HG03064 (cell line): ENCODE results near the gene CNOT3.
A peak's percentile ranks its signal among the peaks of the same experiment; 100 is the strongest.
"Not testable (repeated sequence)": the region's sequence is repeated elsewhere in the genome, so short reads cannot be mapped to it uniquely, and the experiment has no call there.

Experiments used
- ATAC-seq: cut with Tn5 transposase; IDR thresholded peaks from one replicate; pipeline ENCODE4 v1.9.1; 2021; ENCODE audit warnings: low read depth; ENCODE audit not compliant: unreplicated experiment

CNOT3 gene

GRCh38 chr19:54137699-54138488 is at the start of gene CNOT3:
CNOT3 (plus strand) TSS chr19:54137762; CDS start chr19:54142979, 5,217 bp downstream.
- no peak for ATAC-seq

- ATAC-seq = no peak
These were observed 43.0 kb upstream of the CNOT3 start for GRCh38 chr19:54094426-54095000.

GRCh38 chr19:54095136-54095858 is 42.3 kb upstream of the CNOT3 start:
- ATAC-seq = no peak

- not testable (repeated sequence) for ATAC-seq
These were observed 41.5 kb upstream of the CNOT3 start for GRCh38 chr19:54095859-54096616.

GRCh38 chr19:54096617-54097106 is 40.9 kb upstream of the CNOT3 start:
- ATAC-seq = no peak

GRCh38 chr19:54099190-54099902 is 38.2 kb upstream of the CNOT3 start:
- no peak for ATAC-seq

- ATAC-seq = not testable (repeated sequence)
These were observed 37.7 kb upstream of the CNOT3 start for GRCh38 chr19:54099903-54100255.

- ATAC-seq = no peak
These were observed 37.0 kb upstream of the CNOT3 start, which contains the start of gene OSCAR for GRCh38 chr19:54100561-54100960. OSCAR (minus strand) TSS chr19:54100803; CDS start chr19:54100792, 11 bp downstream.

GRCh38 chr19:54102421-54103169 is 35.0 kb upstream of the CNOT3 start, which contains the start of gene NDUFA3:
NDUFA3 (plus strand) TSS chr19:54102855; CDS start chr19:54102879, 24 bp downstream.
- peak; percentile 81 for ATAC-seq

GRCh38 chr19:54104998-54105715 is 32.4 kb upstream of the CNOT3 start:
- ATAC-seq = no peak

- ATAC-seq = no peak
These were observed 31.8 kb upstream of the CNOT3 start for GRCh38 chr19:54105796-54106195.

- ATAC-seq = no peak
These were observed 30.8 kb upstream of the CNOT3 start for GRCh38 chr19:54106716-54107115.

GRCh38 chr19:54107876-54108490 is 29.6 kb upstream of the CNOT3 start:
- no peak for ATAC-seq

GRCh38 chr19:54108496-54108895 is 29.1 kb upstream of the CNOT3 start:
- no peak for ATAC-seq

GRCh38 chr19:54109651-54110050 is 27.9 kb upstream of the CNOT3 start:
- ATAC-seq = no peak

- ATAC-seq = peak; percentile 2
These were observed 23.0 kb upstream of the CNOT3 start for GRCh38 chr19:54114340-54115108.
